Fibroblast of upper back skin (primary cell): Measurements from ENCODE around the gene ZNF254.
"Not testable (repeated sequence)": the region's sequence is repeated elsewhere in the genome, so short reads cannot be mapped to it uniquely, and the experiment has no call there.

Source experiments
- DNase-seq: peaks from one replicate; pipeline ENCODE4 v3.0.0-alpha.2; 2013

Gene ZNF254

DNA sequence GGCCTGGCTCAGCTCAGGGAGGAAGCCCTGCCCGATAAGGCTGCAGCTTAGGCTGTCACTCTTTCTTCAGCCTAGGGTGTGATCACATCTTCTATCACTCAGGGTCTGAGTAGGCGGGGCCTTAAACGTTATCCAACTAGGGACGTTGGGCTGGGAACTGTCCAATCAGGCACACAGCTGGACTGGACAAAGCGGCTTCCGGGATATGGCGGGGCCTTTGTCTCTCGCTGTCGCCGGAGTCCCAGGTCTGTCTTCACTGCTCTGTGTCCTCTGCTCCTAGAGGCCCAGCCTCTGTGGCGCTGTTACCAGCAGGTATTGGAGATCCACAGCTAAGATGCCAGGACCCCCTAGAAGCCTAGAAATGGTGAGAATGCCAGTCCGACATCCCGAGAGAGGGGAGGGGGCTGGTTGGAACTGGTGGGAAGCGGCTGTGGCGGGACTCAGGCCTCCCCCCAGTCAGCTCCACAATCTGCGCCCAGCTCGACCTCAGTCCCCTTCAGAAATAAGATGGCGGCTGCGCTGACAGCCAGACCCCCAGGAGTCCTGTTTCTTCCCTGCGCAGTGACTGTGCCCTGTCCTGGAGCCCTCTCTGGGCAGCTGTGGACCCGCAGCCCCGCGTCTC, at the start of gene ZNF254:
Gene ZNF254, plus strand, starts transcription at position 214 of the 622 bp plus-strand sequence. Its CDS starts 121 bp downstream, at position 335.
- peak; percentile 96 for DNase-seq

DNA sequence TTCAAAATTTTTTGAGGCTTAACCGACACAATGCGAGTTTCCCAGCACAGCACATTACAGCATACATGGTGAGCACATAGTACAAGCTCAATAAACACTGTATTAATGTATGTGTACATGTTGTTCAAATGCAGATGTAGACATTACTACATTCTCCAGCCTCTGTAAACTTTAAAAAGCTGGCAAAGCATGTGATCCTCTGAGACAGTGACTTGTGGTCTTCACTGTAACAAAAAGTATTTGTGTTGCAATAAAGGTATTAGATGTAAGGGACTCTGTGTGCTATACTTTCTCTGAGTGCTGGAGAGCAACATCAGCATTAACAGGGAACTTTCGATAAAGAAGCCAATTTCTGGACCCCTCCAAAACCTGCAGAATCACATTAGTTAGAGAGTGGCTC, 46.4 kb upstream of the ZNF254 start:
- no peak for DNase-seq

DNA sequence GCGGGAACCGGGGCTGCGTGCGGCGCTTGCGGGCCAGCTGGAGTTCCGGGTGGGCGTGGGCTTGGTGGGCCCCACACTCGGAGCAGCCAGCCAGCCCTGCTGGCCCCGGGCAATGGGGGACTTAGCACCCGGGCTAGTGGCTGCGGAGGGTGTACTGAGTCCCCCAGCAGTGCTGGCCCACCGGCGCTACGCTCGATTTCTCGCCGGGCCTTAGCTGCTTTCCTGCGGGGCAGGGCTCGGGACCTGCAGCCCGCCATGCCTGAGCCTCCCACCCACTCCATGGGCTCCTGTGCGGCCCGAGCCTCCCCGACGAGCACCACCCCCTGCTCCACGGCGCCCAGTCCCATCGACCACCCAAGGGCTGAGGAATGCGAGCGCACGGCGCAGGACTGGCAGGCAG, 45.7 kb upstream of the ZNF254 start:
- DNase-seq = not testable (repeated sequence)

DNA sequence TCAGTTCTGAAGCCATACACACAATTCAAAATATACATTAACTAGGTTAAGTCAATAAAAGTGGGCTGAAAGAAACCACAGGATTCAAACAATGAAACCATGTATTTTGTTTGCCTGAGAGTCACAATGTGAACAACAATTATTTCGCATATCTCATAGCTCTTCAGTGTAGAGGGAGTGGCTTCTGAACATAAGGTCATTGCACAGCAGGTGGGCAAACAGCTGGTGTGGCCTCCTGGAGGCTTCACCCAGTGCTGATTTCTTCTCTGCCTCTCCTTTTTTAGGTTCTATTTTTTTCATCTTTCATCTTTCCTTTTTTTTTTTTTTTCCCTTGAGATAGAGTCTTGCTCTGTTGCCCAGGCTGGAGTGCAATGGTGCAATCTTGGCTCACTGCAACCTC, 40.4 kb upstream of the ZNF254 start:
- no peak for DNase-seq

DNA sequence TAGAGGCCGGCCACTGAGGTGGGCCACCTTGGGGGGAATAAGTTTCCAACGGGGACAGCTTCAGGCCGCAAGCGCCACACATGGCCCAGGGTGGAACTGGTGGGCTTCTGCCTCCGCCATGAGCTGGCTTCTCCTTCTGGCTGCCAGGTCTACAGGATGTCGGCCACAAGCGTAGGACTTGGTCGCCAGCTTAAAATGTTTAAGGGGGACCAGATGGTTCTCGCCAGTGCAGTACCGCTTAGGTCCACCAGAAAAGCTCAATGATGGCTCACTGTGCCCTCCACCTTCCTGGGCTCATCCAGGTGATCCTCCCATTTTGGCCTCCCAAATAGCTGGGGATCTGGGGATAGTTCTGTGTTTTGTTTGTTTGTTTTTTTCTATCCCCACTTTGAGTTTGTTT, 38.7 kb upstream of the ZNF254 start:
- DNase-seq = no peak

DNA sequence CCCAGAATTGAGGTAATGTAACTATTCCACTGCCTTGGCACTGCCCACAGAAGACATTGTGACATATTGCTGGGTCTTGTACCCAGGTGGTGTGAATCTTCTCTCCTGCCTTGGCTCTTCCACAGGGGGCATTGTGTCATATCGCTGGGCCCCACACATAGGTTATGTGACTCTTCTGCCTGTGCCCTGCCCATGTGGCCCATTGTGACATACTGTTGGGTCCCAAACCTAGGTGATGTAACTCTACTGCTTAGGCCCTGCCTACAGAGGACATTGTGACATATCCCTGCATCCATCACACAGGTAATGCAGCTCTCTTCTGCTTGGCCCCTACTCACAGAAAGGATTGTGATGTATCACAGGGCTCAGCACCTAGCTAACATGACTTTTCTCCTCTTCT, 37.5 kb upstream of the ZNF254 start:
- no peak for DNase-seq

DNA sequence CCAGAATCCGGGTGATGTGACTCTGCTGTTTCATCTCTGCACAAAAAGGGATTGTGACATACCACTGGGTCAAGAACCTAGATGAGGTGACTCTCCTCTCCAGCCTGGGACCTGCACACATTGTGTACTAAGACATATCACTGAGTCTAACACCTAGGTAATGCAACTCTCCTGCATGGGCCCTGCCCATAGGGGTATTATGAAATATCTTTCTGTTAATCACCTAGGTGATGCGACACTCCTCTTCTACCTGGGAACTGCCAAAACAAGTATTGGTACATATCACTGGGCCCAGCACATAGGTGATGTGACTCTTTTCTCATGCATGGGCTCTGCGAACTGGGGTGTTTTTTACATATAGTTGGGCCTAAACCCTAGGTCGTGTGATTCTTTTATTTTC, 35.5 kb upstream of the ZNF254 start:
- DNase-seq = no peak

DNA sequence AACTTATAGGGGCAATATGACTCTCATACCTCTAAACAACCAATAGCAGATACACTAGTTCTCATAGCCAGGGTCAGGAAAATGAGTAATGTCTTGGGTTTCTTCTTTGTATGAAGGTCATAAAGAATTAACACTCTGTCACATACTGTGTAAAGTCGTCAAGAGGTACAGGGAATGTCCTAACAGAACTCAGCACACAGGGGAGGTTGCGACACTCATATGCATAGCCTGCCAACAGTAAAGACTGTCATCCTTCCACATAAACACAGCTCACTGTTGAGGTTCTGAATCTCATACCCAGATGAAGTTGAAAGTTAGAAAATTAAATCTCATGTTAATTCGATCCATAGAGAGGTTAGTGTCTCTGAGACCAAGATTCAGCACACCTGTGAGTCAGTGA, 34.2 kb upstream of the ZNF254 start:
- no peak for DNase-seq

DNA sequence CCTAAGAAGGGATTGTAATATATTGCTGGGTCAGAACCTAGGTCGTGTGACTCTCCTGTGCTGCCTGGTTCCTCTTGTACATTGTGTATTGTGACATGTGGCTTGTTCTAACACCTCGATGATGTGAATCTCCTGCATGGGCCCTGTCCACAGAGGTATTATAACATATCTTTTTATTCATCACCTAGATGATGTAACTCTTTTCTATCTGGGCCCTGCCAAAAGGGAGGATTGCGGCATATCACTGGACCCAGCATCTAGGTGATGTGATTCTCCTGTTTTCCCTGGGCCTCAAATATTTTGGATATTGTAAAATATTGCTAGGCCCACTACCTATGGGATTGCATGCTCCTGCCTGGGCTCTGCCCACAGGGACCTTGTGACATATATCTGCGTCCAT, 33.4 kb upstream of the ZNF254 start:
- DNase-seq = no peak

DNA sequence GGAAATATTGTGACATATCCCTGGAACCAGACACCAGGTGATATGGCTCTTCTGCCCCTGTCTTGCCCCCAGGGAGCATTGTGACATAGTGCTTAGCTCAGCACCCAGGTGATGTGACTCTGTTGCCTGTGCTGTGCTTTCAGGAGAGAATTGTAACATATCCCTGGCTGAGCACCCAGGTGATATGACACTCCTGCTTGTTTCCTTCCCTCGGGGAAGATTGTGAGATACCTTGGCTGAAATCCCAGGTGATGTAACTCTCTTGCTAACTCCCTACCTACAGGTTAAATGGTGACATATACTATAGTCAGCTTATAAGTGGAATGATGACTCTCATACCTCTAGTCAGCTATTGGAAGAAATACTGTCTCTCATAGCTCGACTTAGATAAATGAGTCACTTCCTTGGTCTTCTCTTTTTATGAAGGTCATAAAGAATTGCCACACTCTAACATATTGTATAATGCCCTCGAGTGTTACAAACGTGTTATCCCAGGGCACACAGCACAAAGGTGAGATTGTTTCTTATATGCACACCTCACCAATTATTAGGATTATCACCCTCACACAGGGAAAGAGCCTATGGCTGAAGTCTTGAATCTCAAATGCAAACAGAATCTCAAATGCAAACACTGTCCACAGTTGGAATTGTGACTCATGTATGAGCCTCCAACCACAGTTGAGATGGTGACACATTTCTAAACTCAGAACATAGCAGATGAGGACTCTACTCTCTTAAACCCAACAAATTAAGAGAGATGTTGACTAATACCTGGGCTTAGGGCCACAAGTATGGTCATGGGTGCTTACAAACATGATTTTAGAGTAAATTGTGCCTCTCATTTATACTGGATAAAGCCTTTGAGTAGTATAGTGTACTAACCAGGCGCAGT, 32.7 kb upstream of the ZNF254 start:
- peak; percentile 71 for DNase-seq

DNA sequence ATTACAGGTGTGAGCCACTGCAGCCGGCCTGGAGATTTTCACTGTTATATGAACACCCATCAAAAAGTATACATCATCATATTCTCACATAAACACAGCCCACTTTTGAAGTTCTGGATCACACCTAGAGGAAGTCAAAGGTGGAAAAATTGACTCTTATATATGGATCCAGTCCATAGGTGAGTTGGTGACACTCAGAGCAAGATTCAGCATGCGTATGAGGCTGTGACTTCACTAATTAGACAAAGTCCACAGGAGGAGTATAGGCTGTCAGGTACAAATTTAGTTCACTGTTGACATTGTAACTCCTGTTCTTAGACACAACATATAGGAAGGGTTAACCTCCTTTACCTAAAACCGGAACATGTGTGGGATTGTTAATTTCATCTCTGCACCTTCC, 31.4 kb upstream of the ZNF254 start:
- no peak for DNase-seq

DNA sequence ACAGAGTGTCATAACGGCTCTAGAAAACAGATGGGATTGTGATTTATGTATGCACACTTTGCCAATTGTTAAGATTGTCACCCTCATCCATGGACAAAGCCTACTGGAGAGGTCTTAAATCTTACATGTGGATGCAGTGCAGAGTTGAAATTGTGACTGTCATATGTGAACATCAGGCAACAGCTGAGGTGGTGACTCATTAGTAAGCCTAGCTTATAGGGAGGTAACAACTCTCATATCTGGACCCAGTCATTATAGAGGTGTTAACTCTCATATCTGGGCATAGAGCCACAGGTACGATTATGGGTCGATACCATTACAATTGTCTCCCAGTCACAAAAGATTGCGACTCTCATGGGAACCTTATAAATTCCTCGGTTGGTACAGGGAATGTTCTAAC, 29.8 kb upstream of the ZNF254 start:
- no peak for DNase-seq

DNA sequence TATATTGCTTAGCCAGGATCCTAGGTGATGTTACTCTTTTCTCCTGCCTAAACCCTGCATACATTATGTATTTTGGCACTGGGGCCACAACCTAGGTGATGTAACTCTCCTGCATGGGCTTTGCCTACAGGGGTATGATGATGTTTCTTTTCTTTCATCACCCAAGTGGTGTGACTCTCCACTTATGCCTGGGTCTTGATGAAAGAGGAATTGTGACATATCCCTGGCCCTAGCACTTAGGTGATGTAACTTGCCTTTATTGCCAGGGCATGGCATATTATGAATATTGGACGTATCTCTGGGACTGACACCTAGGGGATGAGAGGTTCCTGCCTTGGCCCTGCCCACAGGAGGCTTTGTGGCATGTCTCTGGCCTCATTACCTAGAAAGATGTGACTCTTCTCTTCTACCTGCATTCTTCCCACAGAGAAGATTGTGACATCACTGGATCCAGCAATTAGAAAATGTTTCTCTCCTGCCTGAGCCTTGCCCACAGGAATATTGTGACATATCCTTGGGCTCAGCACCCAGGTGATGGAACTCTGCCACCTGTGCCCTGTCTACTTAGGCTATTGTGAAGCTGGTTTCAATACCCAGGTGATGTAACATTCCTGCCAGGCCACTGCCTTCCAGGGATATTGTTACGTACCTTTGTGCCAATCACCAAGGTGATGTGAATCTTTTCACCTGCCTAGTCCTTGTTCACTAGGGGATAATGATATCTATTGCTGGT, 27.3 kb upstream of the ZNF254 start:
- DNase-seq = no peak

DNA sequence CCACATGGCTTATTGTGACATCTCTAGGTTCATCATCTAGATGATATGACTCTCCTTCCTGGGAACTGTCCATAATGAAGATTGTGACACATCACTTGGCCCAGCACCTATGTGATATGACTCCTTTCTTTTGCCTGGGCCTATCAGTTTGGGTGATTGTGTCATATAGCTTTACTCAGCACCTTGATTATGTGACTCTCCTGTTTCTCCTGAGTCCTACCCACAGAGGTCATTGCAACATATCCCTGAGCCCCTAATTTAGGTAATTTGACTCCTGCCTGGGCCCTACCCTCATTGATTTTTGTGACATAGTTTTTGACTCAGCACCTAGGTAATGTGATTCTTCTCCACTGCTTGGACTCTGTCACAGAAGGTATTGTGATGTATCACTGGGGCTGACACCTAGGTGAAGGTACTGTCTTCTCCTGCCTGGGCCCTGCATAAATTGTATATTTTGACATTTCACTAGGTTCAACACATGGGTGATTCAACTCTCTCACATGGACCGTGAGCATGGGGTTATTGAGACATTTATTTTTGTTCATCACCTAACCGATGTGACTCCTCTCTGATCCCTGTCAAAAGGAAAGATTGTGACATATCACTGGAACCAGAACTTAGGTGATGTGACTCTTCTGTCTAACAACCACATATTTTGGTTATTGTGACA, 26.2 kb upstream of the ZNF254 start:
- no peak for DNase-seq

DNA sequence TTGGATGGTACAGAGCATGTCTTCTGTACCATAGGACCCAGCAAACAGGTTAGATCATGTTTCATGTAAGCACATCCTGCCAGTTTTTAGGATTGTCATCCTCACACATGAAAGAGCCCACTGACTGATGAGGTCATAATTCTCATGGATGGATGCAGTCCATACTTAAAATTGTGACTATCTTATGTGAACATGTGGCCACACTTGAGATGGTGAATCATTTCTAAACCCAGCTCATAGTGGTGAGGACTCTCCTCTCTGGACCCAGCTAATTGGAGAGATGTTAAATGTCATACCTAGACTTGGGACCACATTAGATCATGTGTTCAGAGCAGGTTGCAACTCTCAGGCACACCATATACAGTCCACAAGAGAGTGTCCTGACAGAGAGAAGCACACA, 24.8 kb upstream of the ZNF254 start:
- no peak for DNase-seq

DNA sequence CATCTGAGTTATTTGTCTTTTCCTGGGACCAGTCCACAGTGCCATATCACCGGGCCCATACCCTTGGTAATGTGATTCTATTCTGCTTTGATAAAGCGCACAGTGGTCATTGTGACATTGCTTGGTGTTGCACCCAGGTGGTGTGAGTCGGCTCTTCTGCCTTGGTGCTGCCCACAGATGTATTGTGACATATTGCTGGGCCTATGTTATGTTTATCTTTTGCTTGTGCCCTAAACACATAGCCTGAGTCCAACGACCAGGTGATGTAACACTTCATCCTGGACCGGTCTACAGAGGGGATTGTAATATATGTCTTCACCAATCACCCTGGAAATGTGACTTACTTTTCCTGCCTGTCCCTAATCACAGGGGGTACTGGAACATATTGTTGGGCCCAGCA, 23.7 kb upstream of the ZNF254 start:
- no peak for DNase-seq

DNA sequence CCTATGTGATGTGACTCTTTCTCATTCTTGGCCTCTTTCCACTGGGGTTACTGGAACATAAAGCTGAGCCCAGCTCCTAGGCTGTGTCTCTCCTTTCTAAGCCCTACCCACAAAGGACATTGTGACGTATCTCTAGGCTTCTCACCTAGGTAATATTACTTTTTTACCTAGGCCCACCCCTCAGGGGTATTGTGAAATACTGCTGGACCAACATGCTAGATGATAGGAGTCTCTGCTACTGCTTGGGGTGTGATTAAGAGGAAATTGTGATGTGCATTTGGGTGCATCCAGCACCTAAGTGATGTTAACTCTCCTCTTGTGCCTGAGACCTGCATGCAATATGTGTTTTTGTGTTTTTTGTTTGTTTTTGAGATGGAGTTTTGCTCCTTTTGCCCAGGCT, 22.8 kb upstream of the ZNF254 start:
- DNase-seq = no peak

DNA sequence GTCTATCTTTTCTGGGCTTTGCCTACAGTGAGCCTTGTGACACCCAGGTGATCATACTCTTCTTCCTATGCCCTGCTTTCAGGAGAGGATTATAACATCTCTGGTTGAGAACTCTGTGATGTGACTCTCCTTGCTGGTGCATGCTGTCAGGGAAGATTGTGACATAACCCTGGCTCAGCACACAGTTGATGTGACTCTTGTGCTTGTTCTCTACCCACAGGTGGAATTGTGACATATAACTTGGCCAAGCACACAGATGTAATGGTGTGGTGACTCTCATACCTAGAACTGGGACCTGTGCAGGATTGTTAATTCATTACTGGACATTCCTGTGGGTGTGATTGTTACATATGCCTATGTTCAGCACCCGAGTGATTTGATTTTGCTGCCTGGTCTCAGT, 21.7 kb upstream of the ZNF254 start:
- DNase-seq = no peak

DNA sequence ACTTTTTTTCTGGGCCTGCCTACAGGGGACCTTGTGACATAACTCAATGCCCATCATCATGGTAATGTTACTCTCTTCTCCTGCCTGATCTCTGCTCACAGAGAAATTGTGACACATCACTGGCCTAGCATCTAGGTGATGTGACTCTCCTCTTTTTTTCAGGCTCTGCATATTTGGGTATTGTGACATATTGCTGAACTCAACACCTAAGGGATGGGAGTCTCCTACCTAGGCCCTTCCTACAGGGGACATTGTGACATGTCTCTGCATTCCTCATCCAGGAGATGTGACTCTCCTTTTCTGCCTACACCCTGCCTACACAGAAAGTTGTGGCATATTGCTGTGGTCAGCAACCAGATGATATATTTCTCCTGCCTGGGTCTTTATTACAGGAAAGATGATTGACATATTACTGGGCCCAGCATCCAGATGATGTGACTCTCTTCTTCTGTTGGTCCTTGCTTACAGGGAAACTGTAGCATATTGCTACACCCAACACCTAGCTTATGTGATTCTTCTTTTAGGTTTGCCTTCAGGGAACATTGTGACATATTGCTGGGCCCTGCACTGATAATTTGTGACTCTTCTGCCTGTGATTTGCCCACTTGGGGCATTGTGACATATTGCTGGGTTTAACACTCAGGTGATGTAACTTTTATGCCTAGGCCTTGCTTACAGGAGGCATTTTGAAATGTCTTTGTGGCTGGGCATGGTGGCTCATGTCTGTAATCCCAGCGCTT, 21.0 kb upstream of the ZNF254 start:
- no peak for DNase-seq

DNA sequence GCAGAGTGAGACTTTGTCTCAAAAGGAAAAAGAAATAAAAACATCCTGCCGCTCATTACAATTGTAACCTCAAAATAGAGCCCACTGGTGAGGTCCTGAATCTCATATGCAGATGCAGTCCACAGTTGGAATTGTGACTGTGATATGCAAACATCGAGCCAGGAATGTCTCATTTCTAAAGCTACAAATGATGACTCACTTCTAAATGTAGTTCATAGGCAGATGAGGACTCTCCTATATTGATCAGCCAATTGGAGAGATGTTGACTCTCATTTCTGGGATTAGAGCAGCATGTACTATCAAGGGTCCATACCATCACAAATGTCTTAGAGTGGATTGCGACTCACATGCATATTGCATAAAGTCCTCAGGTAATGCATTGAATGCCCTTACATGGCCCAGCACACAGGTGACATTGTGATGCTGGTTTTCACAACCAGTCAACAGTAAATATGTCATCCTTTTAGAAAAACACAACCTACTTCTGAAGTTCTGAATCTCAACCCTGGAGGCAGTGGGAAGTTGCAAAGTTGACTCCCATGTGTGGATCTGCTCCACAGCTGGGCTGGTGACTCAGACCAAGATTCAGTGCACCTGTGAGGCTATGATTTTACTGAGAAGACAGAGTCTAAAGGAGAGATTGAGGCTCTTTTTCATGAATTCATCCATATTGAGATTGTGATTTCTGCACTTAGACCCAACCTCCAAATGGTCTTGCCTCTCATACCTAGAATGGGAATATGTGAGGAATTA, 16.9 kb upstream of the ZNF254 start:
- DNase-seq = no peak

DNA sequence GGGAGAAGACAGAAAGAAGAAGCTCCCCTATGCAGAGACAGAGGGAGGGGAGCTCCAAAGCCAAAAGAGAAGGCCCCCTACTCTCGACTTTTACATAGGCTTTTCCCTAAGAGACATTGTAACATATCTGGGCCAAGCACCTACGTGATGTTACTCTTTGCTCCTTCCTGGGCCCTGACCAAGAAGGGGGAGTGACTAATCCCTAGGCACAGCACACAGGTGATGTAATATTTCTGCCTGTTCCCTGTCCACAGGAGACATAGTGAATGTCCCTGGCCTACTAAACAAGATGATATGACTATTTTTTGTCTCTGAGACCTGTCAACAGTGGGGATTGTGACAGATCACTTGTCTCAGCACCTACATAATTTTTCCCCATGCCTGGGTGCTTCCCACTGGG, 15.9 kb upstream of the ZNF254 start:
- no peak for DNase-seq

DNA sequence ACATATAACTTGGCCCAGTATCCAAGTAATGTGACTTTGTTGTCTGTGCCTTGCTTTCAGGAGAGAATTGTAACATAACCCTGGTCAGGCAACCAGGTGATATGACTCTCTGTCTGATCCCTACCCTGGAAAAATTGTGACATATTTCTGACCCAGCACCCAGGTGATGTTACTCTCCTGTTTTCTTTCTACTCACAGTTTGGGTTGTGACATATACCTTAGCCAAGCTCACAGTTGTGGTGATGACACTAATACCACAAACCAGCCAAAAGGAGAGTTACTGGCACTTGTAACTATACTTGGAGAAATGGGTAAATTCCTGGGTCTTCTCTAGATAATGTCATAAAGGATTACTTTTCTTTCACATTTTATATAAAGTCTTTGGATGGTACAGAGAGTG, 14.3 kb upstream of the ZNF254 start:
- DNase-seq = no peak
